Peyer's patch (tissue), 4 donors: Measurements from ENCODE around the gene PPP2R3A. TPM values are rescaled to one million over a fixed set of nuclear protein-coding genes. Genes with fewer than 3 reads are reported as not detected.

ENCODE experiments used
- DNase-seq, 3 donors: peaks; one replicate each; pipeline ENCODE4 v3.0.0-alpha.2; 2017 to 2019
- H3K27ac ChIP-seq, 4 donors: fragments of 200-600 bp; sonication (generic); one replicate each; pipeline ENCODE4 v1.5.1; 2016 to 2019
- H3K27me3 ChIP-seq, 2 donors: fragments of 200-600 bp; sonication (generic); one replicate each; pipeline ENCODE4 v1.5.1; 2019
- H3K36me3 ChIP-seq, 3 donors: fragments of 200-600 bp; sonication (generic); one replicate each; pipeline ENCODE4 v1.5.1; 2016 to 2019
- H3K4me1 ChIP-seq, 4 donors: fragments of 200-600 bp; sonication (generic); one replicate each; pipeline ENCODE4 v1.5.1; 2016 to 2019
- H3K4me3 ChIP-seq, 4 donors: fragments of 200-600 bp; sonication (generic); 1 replicate in 3 of 4; 2 replicates in 1 of 4; pipeline ENCODE4 v1.5.1; 2016 to 2019; ENCODE audit warnings: mild to moderate bottlenecking in 1 of 4
- H3K9me3 ChIP-seq, 4 donors: fragments of 200-600 bp; sonication (generic); one replicate each; pipeline ENCODE4 v1.5.1; 2016 to 2019; ENCODE audit warnings: mild to moderate bottlenecking in 1 of 4
- POLR2A ChIP-seq, 2 donors: fragments of 450-650 bp; IDR thresholded peaks; one replicate each; pipeline ENCODE4 v1.5.1; 2017; ENCODE audit warnings: antibody characterized with exemption in 2 of 2, mild to moderate bottlenecking in 2 of 2, moderate library complexity in 2 of 2
- total RNA-seq, 4 donors: library from RNA; depleted of rRNA; stranded (reverse); fragments of >200 nt; gene quantifications; one replicate each; pipeline ENCODE4 v1.1.0, GENCODE V29; 2016
- TF ChIP-seq, protein P1 (sequence below), 6 experiments: fragments of 450-650 bp in 4 of 6; fragments of 200-600 bp in 2 of 6; sonication (generic) in 1 of 6; IDR thresholded peaks; one replicate each; pipeline ENCODE4 v1.5.1; 2017 to 2019; ENCODE audit warnings: antibody characterized with exemption in 6 of 6, mild to moderate bottlenecking in 3 of 6, moderate library complexity in 1 of 6

PPP2R3A gene
- total RNA-seq, 4 donors from 2014 or later = 6.6 to 27.1 (median 21.9) TPM

DNA sequence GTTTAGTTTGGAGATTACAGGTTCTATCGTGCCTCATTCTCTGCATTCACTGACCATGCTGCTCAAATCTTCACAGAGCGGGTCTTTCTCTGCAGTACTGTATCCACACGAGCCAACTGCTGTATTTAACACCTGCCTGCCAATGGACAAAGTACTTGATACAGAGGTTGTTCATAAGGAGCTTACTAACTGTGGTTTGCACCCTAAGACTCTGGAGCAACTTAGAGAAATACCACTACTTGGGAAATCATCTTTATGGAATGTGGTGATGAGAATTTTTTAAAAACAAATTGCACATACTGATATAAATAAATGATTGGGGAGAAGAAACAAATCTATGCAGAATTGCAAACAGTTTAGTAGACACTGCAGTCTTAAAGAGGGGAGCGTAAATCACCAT is 90.0 kb downstream of the PPP2R3A start:
- TF ChIP-seq, protein P1, sequence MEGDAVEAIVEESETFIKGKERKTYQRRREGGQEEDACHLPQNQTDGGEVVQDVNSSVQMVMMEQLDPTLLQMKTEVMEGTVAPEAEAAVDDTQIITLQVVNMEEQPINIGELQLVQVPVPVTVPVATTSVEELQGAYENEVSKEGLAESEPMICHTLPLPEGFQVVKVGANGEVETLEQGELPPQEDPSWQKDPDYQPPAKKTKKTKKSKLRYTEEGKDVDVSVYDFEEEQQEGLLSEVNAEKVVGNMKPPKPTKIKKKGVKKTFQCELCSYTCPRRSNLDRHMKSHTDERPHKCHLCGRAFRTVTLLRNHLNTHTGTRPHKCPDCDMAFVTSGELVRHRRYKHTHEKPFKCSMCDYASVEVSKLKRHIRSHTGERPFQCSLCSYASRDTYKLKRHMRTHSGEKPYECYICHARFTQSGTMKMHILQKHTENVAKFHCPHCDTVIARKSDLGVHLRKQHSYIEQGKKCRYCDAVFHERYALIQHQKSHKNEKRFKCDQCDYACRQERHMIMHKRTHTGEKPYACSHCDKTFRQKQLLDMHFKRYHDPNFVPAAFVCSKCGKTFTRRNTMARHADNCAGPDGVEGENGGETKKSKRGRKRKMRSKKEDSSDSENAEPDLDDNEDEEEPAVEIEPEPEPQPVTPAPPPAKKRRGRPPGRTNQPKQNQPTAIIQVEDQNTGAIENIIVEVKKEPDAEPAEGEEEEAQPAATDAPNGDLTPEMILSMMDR (IDR thresholded peaks at IDR 0.05) = no peak
- no peak for TF ChIP-seq POLR2A (IDR thresholded peaks at IDR 0.05)
- Histone ChIP-seq H3K36me3 (peaks cover 0 to 4% (median 3%) of the 10 kb centered on the region in 3 donors), H3K9me3 (no peaks in the 10 kb centered on the region), H3K4me3 (no peak overlapping the region), H3K27me3 (no peaks in the 10 kb centered on the region), H3K4me1 (no peaks in the 10 kb centered on the region), H3K27ac (no peak overlapping the region)
- DNase-seq = no peak

DNA sequence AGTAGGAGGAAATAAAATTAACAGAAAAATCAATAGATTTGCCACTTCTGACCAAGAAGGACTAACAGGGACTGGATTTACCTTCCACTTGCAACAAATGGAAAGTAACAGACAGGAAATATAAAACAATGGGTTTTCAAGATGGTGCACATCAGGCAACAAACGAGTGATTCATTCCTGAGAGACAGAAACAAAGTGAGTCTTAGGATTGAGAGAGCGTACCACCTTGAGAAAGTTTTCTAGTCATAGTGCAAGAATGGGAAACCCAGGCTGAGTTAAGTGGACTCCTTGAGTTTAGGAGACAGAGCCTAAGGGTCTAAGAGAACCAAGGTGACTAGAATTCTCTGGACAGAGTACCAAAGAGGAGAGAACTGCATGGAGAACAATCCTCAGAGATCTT is 101.7 kb downstream of the PPP2R3A start:
- TF ChIP-seq, protein P1 (IDR thresholded peaks at IDR 0.05) = no peak
- TF ChIP-seq POLR2A (IDR thresholded peaks at IDR 0.05) = no peak
- DNase-seq = no peak
- no peak overlapping the region for H3K4me3 ChIP-seq
- H3K4me1 ChIP-seq = no peaks in the 10 kb centered on the region
- H3K9me3 ChIP-seq = no peaks in the 10 kb centered on the region
- no peak overlapping the region for H3K27ac ChIP-seq
- no peaks in the 10 kb centered on the region for H3K27me3 ChIP-seq
- H3K36me3 ChIP-seq = no peaks in the 10 kb centered on the region

DNA sequence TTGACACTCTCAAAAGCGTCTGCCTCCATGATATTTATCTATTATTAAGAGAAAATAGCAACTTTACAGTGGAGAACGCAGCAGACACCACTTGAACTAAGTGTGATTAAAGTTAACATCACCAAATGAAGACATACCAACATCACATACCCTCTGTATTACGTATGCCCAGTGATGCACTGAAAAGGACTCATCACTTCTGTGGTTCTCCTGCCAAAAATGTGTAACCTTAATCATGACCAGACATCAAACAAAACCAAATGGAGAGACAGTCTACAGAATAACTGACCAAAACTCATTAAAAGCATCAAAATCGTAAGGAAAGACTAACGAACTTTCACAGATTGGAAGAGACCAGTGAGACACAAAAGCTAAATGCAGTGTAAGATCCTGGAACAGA is 103.2 kb downstream of the PPP2R3A start:
- no peaks in the 10 kb centered on the region for H3K9me3 ChIP-seq
- H3K4me3 ChIP-seq = no peak overlapping the region
- TF ChIP-seq POLR2A (IDR thresholded peaks at IDR 0.05) = no peak
- TF ChIP-seq, protein P1 (IDR thresholded peaks at IDR 0.05) = no peak
- no peaks in the 10 kb centered on the region for H3K36me3 ChIP-seq
- no peak for DNase-seq
- no peaks in the 10 kb centered on the region for H3K27me3 ChIP-seq
- no peak overlapping the region for H3K27ac ChIP-seq
- H3K4me1 ChIP-seq = no peaks in the 10 kb centered on the region

DNA sequence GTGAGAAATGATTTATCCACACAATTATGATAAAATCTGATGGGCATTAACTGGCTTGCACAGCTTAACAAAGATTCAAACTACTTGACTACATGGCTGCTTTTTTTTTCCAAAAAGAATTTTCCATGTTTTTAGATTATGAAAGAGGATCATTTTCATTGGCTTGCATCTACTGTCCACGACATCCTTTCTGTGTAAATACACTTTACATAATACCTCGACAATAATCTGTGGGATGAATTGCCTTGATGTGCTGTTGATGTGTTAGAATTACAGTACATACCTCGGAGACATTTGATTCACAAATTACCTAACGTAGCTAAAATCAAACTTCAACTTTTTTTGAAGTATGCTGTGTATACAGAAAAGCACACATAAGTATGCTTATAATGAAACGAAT is 104.4 kb downstream of the PPP2R3A start:
- Histone ChIP-seq H3K4me3 (no peak overlapping the region), H3K9me3 (no peaks in the 10 kb centered on the region), H3K4me1 (no peaks in the 10 kb centered on the region), H3K27me3 (no peaks in the 10 kb centered on the region), H3K36me3 (no peaks in the 10 kb centered on the region), H3K27ac (no peak overlapping the region)
- TF ChIP-seq, protein P1 (IDR thresholded peaks at IDR 0.05) = no peak
- TF ChIP-seq POLR2A (IDR thresholded peaks at IDR 0.05) = no peak
- DNase-seq = no peak

DNA sequence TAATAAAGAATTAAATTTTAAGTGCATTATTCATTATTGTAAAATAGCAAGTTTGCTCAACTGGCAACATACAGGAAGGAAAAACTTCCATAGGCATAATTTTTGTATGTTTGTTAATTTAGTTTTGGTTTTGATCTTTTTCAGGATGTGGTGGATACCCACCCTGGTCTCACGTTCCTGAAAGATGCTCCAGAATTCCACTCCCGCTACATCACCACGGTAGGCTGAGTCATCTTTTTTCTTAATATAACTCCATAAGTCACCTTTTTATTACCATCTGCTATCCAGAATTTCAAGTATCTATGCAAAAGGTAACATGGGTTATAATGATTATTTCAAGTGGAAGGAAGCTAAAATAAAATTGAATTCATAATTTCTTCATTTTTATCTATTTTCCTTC is 104.8 kb downstream of the PPP2R3A start:
- Histone ChIP-seq H3K36me3 (no peaks in the 10 kb centered on the region), H3K4me1 (no peaks in the 10 kb centered on the region), H3K4me3 (no peak overlapping the region), H3K27ac (no peak overlapping the region), H3K27me3 (no peaks in the 10 kb centered on the region), H3K9me3 (no peaks in the 10 kb centered on the region)
- no peak for DNase-seq
- TF ChIP-seq, protein P1 (IDR thresholded peaks at IDR 0.05) = no peak
- TF ChIP-seq POLR2A (IDR thresholded peaks at IDR 0.05) = no peak
